UCSD-AML1 (cell line): Measurements from ENCODE around the gene PSMD6.

Experiments used
- DNase-seq: peaks from one replicate; lab custom pipeline; 2025; ENCODE audit not compliant: unreplicated experiment; lab: John Stamatoyannopoulos, UW

Gene PSMD6

DNA sequence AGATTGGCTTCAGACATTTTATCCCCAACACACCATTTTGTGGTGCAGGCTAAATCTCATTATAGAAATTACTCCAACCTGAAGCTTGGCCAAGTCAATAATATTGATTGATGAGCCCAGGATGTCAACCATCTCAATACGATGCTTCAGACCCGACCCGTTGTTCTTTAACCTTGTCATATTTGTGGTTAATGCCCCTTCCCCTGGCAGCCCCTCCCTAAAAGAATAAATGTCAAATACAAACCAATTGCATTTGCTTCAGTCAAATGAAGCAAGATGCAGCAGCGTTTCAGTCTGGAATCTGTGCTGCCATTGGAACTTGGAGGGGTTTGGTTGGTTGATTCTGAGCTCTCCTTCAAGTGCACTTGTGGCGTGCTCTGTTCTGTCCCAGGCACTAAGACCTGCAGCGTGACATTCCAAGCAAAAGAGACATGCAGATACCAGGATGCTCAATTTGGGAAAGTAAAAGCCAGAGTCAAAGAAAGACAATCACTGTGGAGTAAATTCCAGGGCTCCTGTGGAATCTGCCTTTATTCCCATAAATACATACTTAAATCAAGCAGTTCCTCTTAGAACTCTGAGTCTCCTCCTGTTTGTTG is 23.8 kb upstream of the PSMD6 start:
- no peak for DNase-seq

DNA sequence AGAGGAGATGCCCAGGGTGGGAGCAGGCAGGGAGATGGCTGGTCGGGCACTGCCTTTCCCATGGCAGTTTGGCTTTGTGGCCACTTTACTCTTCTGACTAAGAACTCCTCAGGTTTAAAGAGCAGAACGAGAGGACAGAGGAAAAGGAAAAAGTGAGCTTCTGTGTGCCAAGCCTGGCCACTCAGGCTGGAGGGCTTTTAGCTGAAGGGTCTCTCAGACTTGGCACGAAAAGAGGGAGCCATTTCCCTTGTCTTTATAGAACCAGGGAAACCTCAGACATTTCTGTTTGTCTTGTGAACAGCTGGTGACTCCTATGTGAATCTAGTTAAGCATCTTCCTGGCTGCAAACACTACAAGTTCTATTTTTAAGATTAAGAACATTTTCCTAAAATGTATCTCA is 23.3 kb upstream of the PSMD6 start:
- no peak for DNase-seq

DNA sequence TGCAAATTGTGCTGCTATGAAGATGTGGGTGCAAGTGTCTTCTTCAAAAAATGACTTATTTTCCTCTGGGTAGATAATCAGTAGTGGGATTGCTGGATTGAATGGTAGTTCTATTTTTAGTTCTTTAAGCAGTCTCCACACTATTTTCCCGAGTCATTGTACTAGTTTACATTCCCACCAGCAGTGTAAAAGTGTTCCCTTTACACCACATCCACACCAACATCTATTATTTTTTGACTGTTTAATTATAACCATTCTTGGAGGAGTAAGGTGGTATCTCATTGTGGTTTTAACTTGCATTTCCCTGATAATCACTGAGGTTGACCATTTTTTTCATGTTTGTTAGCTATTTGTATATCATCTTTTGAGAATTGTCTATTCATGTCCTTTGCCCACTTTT is 19.7 kb upstream of the PSMD6 start:
- DNase-seq = no peak

DNA sequence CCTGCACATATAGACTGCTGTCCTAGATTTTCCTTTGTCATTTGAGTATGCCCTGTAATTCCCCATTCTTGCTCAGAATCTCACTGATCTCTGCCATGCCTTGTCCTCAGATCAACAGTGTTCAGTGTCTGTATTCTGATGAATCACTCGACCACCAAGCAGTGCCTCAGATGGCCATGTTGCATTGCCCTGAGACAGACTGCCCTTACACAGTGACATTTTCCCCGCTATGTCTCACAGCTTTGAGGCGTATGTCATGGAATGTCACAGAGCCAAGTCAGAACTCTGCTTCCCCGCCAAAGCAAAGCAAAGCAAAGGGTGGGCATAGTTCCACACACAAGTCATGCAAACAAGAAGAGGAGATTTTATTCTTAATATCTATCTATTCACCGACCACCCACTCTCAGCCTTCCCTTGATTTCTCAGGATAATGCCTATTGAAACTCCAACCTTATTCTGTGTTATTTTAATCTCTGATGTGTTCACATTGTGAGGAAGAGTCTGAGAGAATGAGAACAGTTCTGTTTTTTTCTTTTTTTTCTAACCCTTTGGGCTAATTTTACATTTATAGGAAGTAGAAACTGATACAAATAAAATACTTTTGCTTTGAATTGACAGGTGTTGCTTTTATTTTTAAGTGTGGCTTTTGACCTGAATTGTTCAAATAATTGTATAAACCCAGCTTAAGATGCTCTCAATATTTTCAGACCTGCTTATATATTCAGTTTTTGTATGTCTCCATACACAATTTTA is 16.9 kb upstream of the PSMD6 start:
- DNase-seq = no peak

DNA sequence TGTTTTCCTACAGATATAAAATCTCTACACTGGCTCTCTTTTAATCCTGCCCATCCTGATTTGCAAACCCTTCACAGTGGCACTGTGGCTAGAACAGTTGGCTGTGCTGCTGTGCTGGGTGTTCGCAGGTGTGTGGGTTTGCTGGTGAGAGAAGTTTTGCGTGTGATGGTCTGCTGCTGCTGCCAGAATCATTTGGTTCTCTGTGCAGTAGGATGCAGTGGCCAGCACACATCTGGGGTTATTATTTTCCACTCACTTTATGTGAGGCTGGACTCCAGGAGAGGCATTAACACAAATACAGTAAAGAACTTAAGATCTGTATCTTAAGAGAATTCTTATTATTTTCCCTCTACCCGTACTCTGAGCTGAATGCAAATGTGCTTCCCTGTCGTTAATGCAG is 16.0 kb upstream of the PSMD6 start:
- no peak for DNase-seq

DNA sequence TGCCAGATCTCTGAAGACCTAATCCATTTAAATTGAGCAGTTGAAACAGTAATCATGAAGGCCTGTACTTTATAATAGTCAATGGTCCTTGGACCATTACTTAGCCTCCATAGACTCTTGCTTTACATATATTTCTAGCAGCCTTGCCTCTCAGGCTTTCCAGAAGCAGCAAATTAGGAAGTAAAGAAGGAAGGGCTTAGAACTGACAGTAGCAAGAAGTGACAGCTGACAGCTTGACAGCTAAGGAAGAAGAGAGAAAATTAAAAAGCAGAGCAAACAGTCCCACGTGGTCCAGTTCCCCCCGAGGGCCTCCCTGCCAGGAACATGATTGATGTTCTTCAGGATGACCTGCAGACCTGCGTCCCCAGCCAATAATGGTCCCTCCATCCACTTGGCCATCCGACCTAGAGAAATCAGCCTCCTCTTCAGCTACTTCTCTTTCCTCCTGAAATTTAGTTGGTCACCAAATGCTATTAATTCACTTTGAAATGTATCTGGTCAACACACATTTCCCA is 15.0 kb upstream of the PSMD6 start:
- no peak for DNase-seq

DNA sequence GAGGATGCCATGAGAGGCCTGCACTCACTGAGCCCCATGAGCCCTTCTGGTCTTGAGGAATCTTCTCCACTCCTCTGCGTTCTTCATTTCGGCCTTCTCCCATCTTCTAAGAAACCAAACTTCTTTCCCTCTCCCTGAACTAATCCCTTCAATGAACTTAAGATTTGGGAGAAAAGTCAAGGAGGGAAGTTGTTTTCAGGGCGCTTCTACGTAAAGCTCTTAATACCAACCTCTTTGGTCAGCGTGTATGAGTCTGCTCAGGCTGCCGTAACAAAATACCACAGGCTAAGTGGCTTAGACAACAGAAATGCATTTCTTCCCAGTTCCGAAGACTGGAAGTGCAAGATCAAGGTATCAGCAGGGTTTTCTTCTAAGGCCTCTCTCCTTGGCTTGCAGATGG is 13.8 kb upstream of the PSMD6 start:
- DNase-seq = no peak

DNA sequence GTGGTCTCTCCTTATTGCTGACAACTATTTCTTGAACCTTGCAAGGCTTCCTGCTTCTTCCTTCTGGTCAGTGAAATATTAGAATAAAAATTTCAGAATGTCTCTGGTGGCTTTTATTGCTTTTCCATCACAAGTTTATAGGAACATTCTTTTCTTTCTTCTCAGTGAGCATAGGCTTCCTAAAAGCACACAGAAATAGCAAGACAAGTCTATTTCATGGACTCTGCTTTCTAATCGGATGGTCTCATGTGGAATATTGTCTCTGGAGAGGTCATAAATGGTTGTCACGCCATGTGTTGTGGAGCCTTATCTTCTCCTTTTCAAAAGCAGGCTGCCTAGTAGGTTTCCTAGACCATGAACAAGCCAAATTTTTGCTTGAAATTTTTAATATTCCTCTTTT is 9.8 kb upstream of the PSMD6 start:
- no peak for DNase-seq

DNA sequence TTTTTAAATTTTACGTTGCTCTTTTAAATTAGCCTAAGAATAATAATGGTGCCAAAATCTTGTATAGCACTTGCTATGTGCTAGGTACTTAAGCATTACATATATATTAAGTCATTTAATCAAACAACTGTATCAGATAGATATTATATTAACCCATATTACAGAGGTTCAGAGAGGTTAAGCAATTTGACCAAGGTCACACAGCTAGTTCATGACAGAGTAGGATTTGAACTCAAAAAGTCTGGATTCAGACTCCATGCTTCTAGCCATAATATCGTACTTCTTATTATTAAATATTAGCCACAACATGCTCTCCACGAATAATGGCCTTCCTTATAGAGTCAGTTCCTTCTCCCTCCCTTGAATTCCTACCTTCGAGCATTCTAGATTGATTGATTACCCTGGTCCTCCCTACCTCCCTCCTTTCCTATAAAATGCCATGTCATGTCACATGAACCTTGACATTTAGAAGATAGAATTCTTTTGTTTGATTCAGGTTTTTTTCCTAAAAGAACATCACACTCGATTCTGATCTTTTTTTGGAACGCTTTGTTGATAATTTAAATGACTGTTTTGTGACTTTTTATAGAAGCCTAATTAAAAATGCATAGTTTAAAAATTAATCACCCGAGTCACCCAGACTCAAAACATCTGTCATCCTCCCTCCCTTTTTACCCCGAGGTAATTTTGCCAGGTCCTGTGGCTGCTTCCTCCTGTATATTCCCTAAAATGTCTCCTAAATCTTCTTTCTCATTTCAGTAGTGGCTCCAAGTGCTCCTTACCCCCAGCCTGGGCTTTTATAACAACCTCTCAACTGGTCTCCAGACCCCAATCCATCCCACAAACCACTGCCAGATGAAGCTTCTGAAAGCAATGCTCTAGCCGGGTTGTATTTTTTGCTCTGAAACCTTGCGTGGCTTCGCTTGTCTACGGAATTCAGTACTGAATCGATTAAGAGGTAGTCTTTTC is 8.5 kb upstream of the PSMD6 start:
- DNase-seq = no peak

DNA sequence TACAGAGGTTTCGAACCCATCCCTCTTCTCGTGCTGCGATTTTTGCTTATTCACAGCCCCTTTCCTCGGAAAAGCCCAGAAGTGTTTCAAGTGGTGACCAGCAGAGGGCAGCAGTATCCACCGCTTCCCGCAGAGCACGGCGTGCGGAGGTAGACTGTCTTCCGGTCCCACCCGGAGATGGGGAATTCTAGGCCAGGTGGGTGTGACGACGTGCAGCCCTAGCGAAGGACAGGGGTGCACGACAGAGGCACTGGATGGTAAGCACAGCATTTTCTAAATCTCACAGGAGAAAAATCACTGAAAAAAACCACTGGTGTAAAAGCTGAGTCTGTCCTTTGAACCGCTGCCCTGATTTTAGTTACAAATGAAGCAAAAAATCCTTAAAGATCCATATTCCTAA is 7.4 kb upstream of the PSMD6 start:
- peak; percentile 60 for DNase-seq

DNA sequence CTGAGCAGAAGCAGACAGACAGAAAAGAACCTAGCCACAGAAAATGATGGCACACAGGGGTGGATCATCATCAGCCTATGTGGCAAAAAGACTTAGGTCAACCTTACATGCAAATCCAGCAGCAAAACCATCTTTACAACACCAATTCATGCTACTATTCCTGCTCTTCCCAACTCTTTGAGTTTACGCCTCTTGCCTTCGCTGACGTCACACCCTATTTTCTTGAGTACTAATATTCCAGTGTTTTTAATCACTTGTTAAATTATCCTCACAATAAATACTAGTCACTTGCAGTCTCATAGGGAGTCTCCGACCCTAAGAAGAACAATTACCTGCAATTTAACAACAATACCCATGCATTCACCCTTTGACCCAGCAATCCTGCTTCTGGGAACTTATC is 6.0 kb upstream of the PSMD6 start:
- DNase-seq = no peak

DNA sequence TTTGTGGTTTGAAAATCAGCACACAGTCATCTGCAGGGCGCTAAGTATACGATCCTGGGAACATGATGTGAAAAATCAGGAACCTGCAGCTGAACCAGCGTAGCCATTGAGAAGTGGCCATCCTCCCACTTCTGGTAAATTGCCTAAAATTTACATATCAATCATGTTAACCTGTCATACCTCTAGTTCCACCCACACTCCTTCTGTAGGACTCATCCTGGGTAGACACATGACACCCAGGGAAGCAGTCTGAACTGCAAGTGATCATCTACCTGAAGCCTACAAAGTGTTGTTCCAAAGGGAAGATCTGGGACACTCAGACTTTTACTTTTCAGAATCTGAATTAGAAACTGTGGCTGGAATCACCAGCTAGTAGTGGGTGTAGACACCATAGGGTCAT is 5.5 kb upstream of the PSMD6 start:
- DNase-seq = no peak

DNA sequence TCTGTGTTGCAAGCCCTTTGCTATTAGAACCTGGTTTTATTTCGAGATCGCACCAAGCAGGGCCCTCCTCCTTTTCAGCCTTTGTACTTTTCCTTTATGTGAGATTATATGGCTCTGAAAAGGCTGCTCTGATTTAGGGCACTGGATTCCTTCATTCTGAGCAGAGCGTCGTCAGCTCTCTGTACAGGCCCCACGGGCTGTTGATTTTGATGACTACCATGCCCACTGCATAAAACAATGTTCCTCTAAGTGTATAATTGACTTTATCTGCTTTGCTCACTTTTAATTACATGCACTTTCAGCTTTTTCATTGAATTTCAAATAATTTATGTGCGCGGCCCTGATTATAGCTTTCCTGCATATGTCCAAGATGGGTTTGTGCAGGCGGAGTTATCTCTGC is 4.4 kb upstream of the PSMD6 start:
- DNase-seq = no peak

DNA sequence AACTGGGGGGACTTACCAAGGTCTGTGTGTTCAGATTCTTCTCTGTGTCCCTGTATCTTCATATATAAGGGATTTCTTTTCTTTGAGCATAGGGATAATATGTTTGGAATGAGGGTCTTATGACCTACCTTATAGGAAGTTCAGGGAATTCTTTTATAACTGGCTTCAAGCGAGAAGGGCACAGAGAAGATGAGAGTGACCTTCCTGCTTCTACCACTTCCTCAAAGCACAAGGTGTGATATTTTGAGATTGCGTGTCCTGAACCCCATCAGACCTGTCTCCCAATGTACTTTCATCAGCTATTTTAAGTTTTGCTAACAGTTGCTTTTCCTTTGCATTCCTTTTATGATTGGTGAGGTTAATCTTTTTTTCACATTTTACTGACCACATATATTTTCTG is 3.1 kb upstream of the PSMD6 start:
- no peak for DNase-seq

DNA sequence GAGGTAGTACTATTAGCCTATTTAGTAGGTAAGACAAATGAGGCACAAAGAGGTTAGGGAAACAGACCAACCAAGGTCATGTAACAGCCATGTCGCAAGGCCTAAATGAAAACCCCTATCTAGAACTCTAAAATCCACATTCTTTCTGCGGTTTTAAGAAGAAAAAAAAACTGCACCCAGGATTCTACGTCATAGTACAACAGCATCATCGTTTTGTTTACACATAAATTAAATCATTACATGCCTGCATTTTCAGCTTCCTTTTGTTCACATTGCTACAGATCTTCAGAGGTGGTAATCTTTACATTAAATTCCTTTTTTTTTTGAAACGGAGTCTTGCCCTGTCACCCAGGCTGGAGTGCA is 548 bp upstream of the PSMD6 start:
- DNase-seq = no peak

DNA sequence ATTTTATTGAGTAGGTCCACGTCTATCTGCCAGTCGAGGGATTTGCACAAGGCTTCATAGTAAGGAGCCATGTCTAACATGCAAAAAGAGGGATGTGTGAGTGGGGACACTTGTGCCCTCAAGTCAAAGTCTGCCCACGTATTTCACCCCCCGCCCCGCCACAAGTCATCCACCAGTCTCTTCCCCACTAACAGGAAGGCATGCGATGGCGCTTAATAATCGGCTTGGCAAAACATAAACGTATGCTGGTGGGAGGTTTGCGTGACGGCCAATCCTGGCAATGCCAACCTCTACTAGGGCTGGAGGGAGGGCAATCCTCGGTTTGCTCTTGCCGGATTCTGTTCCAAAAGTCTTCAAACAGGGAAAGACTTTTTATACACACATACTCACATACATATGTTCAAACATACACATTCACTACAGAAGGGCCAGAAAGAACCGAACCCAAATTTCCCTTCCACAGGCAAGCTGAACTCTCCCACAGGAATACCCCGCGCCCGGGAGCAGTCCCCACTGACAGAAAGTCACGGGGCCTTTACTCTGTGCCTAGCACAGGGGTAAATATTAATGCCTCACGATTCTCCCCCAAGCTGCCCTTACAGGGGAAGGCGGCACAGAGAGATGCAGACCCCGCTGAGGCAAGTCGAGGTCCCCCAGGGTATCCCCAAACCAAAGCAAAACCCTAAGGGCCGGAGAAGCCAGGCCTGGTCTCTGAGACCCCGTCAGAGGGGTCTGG is 675 bp downstream of the PSMD6 start:
- DNase-seq = peak; percentile 30

DNA sequence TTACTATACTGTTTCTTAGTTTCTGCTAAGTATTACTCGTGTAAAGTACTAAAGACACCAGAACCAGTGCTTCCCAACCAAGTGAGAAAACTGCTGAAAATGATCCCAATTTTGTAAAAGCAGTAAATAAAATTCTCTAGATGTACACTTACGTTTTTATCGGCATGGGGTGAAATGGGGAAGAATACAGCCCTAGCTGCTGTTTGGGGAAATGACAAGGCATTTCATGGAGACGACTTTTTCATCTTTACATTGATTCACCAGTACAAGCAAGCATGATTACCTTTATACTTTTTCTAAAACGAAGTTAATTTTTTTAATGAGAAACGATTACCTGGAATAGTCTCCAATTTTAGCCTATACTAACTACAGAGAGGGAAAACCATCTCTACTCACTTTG is 1.4 kb downstream of the PSMD6 start:
- DNase-seq = no peak

DNA sequence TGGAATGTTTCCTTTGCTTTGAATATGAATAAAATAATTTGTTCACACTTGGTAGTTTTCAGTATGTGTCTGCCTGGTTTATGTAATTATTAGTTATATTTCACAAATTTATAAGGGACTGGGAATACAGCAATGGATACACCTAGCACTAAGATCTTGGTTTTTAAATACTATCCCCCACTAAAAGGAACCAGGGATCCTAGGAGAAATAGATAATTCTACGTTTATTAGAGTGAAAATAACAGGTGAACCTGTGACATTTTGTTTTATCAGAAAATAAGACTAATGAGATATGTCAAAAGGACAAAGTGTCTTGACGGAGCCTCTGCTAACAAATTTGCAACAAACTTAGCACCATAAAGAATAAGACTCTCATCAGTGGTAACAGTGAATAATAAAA is 3.4 kb downstream of the PSMD6 start:
- no peak for DNase-seq

DNA sequence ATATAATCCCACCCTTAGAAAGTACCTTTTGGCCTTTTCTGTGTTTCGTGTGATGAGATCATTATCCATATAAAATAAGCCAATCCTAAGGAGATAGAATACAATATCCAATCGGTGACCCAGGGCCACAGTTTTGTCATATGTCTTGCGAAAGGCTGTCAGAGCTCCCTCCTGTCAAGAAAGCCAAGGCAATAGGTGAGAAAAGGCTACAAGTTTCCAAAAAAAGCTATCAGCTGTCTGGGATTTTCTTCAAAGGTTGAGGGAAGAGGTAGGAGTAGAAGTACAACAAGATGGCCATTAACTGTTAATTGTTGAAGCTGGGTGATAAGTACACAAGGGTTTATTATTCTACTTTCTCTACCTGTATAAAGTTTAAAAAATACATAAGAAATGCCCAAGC is 4.0 kb downstream of the PSMD6 start:
- DNase-seq = no peak

DNA sequence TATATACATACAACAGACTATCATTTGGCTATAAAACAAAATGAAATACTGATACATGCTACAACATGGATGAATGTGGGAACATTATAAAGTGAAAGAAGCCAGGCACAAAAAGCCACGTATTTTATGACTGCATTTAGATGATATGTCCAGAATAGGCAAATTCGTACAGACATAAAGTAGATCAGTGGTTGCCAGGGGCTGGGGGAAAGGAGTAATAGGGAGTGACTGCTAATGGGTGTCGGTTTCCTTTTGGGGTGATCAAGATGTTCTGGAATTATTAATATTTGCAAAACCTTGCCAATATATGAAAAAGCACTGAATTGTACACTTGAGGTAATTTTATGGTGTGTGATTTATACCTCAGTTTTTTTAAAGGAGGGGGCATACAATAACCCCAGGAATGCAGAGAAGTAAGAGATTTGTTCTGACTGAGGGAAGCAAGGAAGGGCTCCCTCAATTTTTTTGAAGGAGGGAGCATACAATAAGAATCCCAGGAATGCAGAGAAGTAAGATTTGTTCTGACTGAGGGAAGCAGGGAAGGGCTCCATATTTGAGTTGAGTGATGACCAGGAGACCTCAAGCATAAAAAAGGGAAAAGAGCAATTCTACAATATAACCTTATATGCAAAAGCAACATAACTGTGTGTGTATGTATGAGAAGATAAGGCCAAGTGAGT is 6.2 kb downstream of the PSMD6 start:
- no peak for DNase-seq

DNA sequence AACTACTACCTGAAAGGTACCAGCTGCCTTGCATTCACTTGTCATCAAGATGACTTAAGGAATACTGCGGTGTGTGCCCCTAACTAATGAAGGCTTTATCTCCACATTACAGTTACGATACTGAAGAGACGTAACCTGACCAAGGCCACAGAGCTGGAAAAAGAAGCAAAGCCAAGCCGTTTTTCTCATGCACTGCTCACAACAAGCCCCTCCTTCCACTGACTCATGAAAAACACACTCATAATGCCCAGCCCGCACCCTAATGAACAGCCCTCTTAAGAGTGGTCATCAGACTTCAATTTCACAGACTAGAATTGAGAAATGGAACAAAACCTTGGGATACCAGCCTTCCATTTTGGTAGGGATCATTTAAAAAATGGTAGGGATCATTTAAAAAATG is 11.6 kb downstream of the PSMD6 start:
- DNase-seq = no peak
